Regular cardiac myocyte (primary cell): ENCODE results near the gene PABPC5. TPM values are rescaled to one million over a fixed set of nuclear protein-coding genes. Genes with fewer than 3 reads are reported as not detected.

ENCODE experiments used
- total RNA-seq: library from RNA; depleted of rRNA; stranded (reverse); fragments of >200 nt; gene quantifications from 2 replicates; pipeline ENCODE4 v1.2.3, GENCODE V29; 2014

PABPC5 gene
- 2.5 and 4.8 TPM in 2 replicates for total RNA-seq

GRCh38 chrX:91434351-91435168 lies at the start of gene PABPC5:
TSS of gene PABPC5 (plus strand) at chrX:91434839. CDS start at chrX:91435578, 739 bp downstream.

